HL-60 (cell line): Measurements from ENCODE around the gene PLAA.

ENCODE experiments used
- CTCF ChIP-seq: IDR thresholded peaks from one replicate; pipeline ENCODE4 v1.5.1; 2011; ENCODE audit warnings: low read length, control low read depth, inconsistent platforms; ENCODE audit not compliant: insufficient read depth
- POLR2AphosphoS5 ChIP-seq: IDR thresholded peaks from 2 replicates; pipeline ENCODE4 v1.6.1; 2012; ENCODE audit warnings: low read depth
- REST ChIP-seq: IDR thresholded peaks from 2 replicates; pipeline ENCODE4 v1.6.1; 2012; ENCODE audit warnings: low read depth; ENCODE audit not compliant: insufficient replicate concordance
- SPI1 ChIP-seq: IDR thresholded peaks from 2 replicates; pipeline ENCODE4 v1.6.1; 2012; ENCODE audit warnings: low read depth, mild to moderate bottlenecking, borderline replicate concordance

- TF ChIP-seq CTCF: no peak
- TF ChIP-seq POLR2AphosphoS5: no peak
- TF ChIP-seq SPI1: no peak
- TF ChIP-seq REST: no peak
Measured at GRCh38 chr9:26925609-26926008, 21.4 kb downstream of the PLAA start.
